Cerebellar nuclear complex (tissue), 1 donor: ENCODE measurements around the gene BFSP1.

Source experiments
- DNase-seq, 2 experiments: peaks; one replicate each; lab custom pipeline; 2025; lab: John Stamatoyannopoulos, UW

BFSP1 gene

DNA sequence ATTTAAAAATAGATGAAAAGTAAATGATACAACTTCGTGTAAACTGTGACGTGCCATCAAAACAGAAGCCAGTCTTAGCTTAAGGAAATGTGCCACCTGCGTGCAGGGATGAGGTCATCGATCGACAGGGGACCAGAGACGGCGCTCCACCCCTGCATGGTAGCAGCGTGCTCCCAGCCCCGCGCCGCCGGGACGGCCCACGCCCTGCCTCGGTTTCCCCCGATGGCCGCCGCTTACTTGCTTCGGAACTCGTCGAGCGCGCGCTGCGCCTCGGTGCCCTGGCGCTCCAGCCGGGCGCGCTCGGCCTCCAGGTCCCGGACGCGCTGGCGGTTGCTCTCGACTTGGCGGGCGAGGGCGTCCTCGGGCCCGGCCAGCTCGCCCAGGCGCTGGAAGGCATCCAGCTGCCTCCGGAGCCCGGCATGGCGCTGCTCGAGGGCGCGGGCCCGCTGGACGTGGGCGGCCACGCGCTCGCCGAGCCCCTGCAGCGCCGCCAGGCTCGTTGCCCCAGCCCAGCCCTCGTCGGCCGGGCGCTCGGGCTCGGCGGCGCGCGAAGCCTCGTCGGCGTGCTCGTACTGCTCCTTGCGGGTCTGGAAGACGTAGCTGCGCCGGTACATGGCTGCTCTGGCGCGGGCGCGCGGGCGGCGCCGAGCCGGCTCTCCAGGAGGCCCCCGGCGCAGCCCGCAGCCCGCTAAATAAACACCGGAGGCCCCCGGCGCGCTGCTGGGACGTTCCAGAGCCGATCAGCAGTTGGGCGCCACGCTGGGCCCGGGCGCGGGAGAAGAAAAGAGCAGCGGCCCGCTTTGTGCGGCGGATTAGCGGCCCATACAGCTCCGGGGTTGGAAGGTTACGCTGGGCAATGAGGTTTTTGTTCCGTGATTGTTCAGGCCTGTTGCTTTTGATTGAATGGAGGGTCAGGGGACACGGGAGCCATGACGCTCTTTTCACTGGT is at the start of gene BFSP1:
Gene BFSP1, minus strand, starts transcription at position 664 of the 949 bp plus-strand sequence. Its CDS starts 50 bp downstream, at position 614.
- DNase-seq, result no peak

DNA sequence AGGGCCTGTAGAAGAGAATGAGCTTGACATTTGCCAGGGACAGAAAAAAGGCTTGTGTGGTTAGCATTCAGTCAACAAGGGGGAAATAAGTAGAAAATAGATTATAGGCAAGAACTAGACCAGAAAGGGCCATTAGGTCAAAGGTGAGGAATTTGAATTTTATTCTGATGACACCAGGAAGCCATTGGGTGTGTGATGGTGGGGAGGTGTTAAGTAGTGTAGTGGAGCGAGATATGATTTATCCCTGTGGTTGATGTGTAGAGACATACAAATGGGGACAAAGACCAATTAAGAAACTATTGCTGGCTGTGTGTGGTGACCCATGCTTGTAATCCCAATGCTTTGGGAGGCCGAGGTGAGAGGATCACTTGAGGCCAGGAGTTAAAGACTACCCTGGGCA is 49.7 kb upstream of the BFSP1 start:
- no peak for DNase-seq

DNA sequence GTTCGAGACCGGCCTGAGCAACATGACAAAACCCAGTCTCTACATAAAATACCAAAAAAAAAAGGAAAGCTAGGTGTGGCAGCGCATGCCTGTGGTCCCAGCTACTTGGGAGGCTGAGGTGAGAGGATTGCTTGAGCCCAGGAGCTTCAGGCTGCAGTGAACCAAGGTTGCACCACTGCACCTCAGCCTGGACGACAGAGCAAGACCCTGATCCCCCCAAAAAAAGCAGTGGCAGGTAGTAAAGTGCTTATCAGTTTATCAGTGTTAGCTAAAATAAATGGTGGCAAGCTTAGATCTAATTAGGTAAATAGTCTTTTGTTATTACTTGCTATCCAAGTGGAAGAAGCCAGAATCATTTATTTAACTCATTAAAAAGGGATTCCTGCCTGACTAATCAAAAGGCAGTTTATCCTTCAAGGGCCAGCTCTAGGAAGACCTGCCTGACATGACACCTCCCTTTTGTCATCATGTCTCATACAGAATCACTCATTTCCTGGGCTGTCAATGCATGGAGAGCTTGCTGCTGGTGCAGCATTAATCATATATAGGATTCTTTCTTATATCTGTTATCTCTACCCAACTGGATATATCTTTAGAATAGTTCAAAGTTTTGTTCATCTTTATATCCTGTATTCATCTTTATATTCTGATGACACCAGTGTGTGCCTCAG is 48.3 kb upstream of the BFSP1 start:
- DNase-seq, result no peak

DNA sequence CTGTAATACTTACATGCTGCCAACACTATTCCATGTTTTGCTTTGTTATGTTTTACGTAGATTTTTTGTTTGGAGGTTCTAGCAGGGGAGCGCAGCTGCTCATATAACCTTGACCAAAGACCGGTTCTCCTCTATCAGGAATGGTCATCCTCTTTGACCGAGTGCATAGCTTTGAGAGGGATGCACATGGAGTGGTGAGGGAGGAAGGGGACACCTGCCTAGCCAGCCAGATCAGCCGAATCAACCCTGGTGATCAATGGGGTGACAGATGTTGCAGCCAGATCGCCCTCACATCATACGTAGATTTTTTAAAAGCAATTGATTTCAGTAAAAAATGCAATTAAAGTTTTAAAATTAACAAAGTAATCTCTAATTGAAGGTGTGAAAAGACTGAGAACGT is 45.0 kb upstream of the BFSP1 start:
- DNase-seq, result no peak

DNA sequence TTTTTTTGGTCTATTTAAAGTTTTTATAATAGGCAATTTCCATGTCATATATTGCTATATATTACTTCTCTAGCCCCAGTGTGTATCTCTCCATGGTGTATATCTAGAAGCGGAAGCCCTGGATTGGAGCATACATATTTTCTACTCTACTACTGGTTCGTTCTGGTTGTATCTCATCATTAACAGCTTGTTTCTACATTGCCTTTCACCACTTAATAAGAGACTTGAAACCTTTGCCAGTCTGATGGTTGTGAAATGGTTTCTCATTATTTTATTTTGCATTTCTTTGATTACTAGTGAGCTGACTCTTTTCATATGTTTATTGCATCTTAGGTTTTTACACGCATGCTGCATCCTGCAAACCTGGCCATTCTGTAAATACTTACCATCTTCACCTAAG is 42.3 kb upstream of the BFSP1 start:
- no peak for DNase-seq

DNA sequence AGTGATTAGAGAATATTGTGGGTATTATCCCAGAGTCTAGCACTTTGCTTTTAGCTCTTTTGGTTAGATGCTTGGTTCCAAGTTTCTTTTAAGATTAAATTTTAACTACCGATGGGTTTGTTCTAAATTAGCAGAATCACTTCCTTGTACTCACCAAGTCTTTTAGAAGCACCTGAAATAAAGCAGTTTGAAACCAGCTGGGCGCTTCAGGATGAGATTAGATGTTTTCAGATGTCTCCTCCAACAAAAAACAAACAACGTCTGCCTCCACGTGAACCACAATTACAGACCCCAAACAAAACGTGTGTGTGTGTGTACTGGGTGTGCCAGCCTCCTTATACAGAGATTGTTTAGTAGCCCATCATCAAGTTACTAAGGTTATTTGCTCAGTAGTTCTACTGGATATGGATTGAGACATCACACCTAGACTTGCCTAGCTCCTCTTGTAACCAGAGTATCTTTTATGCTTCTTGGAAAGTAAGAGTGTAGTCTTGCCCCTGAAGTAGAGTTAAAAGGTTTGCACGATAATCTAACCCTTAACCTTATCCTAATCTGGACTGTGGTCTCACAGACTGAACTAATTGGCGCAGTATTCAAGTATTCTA is 41.0 kb upstream of the BFSP1 start:
- no peak for DNase-seq

DNA sequence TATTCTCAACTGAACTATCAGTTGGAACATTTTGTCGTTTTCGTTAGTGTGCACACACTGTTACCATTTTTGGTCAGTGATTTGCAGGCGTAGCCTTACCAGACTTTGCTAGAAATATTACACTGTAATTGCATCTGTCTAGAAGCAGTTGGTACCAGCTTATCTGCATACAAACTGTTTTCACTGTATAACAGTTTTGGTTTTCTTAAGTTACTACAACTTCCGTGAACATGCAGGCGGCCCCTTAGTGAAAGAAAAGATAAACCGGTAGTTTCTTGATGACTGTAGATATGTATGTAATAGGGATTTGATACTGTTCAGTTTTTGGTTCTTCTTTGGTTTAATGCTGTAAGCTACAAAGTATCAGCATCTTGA is 40.0 kb upstream of the BFSP1 start:
- no peak for DNase-seq

DNA sequence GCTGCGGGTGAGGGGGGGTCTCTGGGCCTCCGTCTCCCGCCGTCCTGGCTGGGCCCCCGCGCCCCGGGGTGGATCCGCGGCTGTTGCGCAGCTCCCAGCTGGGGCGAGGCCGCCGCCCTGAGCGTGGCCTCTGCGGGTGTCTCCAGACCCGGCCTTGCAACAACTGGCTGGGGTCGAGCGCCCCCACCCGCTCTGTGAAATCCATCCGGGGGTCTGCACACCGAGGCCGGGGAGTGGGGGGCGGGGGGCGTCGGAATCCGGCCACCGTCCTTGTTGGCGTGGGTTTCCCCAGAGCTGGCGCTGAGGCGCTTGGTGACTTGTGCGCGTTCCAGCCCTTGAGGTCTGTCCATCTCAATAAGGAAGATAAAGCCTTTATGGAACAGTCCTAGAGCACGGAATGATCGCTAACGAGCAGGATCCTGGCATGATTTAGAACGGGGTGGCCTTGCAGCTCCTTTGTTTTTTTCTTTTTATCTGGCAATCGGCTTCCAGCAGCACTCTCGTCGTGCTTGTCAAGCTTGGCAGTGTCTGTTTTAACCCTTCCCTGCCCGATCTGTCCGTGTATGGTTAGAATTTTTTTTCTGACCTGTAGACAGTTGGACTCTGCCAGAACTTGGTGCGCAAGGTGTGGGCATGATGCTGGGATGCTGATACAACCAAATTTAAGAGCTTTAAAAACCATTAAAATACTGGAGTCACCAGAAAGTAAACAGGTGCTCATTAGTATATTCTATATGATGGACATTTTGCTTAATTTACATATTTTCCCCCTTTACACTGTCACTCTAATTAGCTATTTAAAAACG is 39.4 kb upstream of the BFSP1 start:
- no peak for DNase-seq

DNA sequence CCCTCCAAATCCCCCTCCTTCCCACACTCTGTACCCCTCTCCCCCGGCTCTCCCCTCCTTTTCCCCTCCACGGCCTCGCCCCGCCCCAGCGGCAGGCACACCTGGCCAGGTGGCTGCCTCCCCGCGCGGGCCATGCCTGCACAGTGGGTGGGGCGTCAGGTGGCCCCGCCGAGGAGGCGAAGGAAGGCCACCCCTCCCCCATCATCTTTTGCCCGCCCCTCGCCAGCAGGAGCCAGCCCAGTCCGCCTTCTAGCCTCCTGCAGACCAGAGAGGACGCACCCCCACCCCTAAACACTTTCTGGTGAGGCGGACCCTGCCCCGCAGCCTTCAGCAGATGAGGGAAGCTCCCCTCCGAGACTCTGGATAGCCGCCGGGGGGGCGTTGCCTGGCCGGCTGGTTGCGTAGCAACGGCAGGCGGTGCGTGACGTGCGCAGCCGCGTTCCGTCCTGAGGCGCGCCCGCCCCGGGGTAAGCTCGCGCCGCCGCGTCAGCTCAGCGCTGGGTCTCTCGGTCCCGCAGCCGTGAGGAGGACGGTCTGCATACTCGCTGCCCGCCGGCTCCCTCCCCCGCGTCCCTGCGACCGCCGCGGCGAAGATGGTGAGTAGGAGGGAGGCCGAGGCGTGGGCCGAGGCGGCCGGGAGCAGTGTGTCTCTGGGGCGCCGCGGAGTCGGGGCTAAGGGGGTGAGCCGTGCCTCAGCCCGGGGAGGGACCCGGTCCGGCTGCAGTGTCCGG is 38.6 kb upstream of the BFSP1 start, which contains the start of gene DSTN:
Gene DSTN, plus strand, starts transcription at position 460 of the 731 bp plus-strand sequence. Its CDS starts 134 bp downstream, at position 594.
- DNase-seq, result peak; percentile 42 to 54

DNA sequence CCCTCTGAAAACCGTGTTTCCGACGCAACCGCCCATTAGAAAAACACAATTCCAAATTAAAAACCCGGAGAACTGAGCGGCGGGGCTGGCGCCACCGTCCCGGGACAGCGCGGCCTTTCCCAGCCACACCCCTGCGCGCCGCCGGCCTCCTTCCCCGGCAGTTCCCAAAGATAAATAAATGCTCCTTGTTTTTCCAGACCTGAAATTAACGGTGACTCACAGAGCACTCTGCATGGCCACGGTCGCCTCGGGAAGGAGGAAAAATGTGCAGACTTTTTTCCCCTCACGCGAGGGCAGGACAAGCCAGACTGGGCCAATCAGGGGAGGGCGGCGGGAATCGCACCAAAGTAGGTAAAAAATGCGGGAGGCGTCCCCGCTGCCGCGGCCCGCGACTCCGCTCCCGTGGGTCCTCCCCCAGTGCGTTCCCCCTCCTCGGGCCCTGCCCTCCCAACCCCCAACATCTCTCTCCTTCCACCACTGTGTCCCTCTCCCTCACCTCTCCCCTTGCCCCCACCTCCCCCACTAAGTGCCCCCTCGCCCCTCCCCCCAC is 37.9 kb upstream of the BFSP1 start:
- peak in 1 of 2 experiments; percentile 2 for DNase-seq

DNA sequence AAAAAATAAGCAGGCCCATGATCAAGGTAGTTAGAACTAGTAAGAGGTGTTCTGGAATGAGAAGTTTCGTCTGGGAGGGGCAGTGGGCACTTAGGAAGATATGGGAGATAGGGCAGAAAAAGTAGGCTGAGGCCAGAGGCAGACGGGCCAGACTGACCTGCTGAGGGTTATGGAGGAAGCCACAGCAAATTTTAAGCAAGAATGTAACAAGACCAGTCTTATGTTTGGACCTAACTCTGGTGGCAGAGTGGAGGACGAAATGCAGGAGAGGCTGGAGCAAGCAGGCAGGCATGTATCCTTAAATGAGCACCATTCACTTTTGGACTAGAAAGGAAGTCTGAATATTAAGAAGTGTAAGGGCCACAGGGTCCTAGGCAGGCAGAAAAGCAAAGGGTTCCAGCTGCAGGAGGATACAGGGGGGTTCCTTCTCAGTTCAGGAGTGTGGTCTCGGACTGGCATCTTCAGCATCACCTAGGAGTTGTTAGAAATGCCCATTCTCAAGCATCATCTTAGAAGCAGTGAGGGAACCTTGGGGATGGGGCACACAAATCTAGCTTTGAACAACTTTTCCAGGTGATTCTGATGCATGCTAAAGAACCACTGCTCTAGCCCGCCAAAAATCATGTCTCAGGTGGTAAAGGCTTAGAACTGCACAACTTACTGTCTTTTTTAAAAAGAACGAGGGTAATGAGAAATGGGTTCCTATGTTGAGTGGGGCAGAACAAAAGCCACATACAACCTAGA is 37.0 kb upstream of the BFSP1 start:
- no peak for DNase-seq

DNA sequence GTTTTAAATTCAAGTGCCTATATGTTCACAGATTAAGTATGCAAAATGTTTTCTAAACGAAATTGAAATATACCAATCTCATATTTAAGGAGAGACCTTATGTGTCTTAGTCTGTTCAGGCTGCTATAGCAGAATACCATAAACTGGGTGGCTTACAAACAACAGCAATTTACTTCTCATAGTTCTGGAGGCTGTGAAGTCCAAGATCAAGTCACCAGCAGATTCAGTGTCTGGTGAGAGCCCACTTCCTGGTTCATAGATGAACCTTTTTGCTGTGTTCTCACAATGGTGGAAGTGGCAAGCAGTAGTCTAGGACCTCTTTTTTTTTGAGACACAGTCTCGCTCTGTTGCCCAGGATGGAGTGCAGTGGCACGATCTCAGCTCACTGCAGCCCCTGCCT is 35.2 kb upstream of the BFSP1 start:
- DNase-seq, result no peak

DNA sequence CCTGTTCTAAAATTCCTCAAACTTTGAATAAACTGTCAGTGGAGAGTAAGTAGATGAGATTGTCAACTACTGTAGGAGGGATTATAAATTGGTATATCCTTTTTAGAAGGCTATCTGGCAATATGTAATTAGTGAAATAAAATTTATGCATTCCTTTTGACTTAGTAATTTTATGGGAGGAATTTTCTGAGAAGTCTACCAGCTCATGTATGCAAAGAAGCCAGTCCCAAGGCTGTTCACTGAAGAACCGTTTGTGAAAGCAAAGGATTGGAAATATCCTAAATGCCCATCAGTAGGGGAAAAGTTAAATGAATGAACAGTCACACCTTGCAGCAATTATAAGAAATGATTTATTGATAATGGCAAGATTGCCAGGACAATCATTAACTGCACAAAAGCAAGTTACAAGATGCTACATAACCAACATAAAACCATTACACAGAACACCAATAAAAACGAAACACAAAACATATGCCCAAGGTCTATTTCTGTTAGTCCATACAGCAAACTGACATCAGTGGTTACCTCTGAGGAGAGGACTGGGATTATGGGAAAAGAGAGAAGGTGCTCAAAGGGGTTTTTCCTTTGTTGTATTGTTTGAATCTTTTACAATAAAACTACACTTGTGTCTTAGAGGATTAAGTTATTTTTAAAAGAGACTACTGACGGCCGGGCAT is 34.1 kb upstream of the BFSP1 start:
- no peak for DNase-seq

DNA sequence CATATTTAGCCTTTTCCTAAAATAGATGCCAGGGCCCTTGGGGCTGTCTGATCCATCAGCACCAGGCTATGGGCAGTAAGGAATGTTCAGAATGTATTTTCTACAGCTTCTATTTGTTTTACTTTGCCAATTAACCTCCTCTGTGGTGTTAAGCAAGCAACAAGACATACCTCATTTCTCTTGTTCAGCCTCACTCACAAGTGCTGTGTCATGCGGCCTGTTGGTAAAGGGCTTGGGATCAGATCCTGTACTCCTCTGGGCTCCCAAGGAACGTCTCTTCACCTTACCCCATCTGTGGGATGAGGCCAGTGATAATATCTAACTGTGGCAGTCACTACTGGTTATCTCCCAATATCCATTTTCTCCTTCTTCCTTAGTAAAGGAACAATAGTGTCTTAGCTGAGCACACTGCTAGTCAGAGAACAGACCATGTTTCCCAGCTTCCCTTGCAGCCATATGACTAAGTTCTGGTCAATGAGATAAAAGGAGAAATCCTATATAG is 31.7 kb upstream of the BFSP1 start:
- no peak for DNase-seq

DNA sequence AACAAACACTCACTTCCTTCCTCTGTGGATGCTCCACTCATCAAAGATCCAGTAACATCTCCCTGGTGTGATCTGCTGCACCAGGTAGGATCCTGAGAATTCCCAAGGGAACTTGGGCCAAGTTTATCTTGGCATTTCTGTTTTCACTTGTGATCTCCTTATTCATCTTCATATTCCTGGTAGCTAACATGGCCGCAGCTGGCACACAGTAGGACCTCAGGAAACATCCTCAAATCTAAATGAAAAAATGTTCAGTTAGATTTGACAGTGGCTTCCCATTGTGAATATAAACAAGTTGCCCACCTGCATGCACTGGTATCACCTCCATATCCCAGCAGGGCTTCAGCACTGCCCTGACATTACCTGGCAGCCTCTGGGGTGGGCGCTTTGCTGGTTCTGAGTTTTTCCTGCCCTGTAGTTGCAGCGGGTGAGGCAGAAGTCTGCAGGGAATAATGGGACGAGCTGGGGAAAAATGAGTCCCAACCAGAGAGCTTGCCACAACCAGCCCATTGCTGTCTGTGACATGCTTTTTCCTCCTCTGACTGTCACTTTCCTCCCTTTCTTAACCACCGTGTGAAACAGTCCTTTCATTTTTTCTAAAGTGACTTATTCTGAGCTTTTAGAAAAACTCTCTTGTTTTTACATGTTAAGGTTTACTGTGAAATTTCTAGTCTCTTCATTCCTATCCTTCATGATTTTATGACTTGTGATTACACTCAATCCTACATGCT is 29.3 kb upstream of the BFSP1 start:
- DNase-seq, result no peak

DNA sequence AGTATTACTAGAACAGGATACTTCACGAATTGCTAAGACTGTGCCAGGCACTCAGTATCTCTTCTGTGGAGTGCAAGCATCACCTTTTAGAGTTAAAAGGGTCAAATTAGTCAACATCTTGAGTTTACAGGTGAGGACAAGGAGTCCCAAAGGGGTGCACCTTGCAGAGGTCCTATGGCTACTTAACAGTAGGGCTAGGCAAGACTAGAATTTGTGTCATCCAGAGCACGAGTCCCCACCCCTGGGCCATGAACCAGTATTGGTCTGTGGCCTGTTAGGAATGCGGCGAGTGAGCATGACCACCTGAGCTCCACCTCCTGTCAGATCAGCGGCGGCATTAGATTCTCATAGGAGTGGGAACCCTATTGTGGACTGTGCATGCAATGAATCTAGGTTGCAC is 28.2 kb upstream of the BFSP1 start:
- no peak for DNase-seq

DNA sequence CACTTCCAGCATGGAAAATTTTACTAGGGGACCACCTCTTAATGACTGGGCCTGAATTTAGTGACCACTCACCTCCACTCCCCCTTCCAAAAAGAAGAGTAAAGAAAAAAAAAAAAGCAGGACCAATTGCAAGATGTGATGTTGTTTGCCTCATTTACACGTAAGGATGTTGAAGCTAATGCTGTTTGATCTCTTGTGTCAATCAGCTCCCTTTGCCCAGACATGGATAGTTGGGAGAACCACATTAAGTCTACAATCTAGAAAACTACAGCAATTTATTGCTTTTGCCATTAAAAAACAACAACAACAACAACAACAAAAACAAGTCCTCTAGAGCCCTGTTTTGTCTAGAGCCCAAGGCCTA is 27.7 kb upstream of the BFSP1 start:
- DNase-seq, result no peak

DNA sequence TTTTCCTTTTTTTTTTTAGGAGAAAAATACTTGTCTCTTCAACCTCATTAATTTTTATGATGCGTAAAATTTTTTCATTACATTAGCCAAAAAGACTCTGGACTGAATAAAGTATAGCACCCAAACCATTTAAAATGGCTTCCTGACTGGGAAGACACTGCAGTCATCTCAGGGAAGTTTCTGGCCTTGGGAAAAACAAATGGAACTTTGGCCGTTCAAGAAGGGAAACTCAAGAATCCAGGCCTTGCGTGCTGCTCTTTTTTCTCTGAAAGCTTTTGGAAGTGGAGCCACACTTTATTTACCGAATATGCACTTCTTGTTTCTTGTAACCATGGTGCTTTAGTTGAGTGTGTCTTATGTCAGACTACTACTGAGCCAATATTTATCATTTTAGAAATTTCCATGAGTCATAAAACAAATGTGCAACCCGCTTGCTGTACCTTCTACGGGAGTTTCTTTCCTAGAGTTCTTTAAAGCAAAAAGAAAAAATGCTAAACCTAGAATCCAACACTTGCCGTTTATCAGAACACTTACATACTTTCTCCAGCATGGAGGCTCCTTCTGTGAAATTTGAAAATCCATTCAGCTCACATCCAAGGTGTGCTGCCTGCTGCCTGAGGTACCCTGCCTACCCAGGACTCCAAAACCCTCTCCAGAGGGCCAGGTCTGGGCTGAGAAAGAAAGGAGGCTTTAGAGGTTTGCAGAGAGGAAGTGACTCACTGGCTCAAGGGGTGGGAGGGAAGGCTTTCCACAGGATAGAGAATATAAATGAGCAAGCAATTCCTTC is 27.2 kb upstream of the BFSP1 start:
- no peak for DNase-seq
